AG04449 (cell line): ENCODE data around the gene IGFBP3.
A peak's percentile ranks its signal among the peaks of the same experiment; 100 is the strongest.

Experiments used
- CTCF ChIA-PET: fragments of 350-600 bp; formaldehyde crosslinking; extraction: SDS; loops from one replicate; lab custom pipeline; 2021; ENCODE audit warnings: antibody characterized with exemption; lab: Yijun Ruan, JAX
- POLR2A ChIA-PET: fragments of 400-600, 350-600 bp; formaldehyde crosslinking; extraction: SDS; loops from one replicate; lab custom pipeline; 2020; ENCODE audit warnings: antibody characterized with exemption, inconsistent platforms; lab: Yijun Ruan, JAX
- DNase-seq: peaks from one replicate; pipeline ENCODE4 v3.0.0-alpha.2; 2010; ENCODE audit warnings: low read depth, low spot score
- H3K4me3 ChIP-seq: 2 replicates; pipeline ENCODE4 v1.5.1; 2011; ENCODE audit warnings: low read depth, mild to moderate bottlenecking, control low read depth, low read length
- CTCF ChIP-seq: IDR thresholded peaks from one replicate; pipeline ENCODE4 v1.5.1; 2011; ENCODE audit warnings: mild to moderate bottlenecking, moderate library complexity, low read length, control low read depth, inconsistent platforms; ENCODE audit not compliant: insufficient read depth; ENCODE audit errors: missing control alignments

IGFBP3 gene, protein sequence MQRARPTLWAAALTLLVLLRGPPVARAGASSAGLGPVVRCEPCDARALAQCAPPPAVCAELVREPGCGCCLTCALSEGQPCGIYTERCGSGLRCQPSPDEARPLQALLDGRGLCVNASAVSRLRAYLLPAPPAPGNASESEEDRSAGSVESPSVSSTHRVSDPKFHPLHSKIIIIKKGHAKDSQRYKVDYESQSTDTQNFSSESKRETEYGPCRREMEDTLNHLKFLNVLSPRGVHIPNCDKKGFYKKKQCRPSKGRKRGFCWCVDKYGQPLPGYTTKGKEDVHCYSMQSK

DNA sequence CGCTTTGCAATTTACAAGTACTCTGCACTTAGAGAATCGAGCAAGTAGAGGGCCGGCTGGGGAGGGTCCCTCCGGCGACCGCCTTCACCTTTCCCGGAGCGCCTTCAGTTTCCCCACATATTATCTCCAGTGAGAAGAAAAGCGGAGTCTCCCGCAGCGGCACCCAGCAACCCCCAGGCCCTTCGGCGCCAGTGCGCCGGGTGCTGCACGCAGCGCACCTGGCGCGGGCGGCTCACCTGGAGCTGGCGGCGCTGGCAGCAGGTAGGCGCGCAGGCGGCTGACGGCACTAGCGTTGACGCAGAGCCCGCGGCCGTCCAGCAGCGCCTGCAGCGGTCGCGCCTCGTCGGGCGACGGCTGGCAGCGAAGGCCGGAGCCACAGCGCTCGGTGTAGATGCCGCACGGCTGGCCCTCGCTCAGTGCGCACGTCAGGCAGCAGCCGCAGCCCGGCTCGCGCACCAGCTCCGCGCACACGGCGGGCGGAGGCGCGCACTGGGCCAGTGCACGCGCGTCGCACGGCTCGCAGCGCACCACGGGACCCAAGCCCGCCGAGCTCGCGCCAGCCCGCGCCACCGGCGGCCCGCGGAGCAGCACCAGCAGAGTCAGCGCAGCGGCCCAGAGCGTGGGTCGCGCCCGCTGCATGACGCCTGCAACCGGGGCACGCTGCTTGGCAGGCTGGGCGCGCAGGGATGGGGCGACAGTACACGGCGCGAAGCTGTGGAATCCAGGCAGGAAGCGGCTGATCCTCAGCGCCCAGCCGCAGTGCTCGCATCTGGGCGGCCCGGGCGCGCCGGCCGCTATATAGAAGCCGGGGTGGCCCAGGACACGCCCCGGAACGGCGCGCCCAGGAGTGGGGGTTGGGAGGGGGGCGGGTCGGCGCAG is at the start of gene IGFBP3:
Gene IGFBP3, minus strand, starts transcription at position 771 of the 879 bp plus-strand sequence. Its CDS starts 132 bp downstream, at position 639.
- ChIA-PET POLR2A (interaction anchor here (0.6 to 2.0 kb wide), 11 partner anchors 32 to 1302 kb away, joined by 3 to 7 read pairs (median 4); no protein-coding TSS in a partner anchor), CTCF (interaction anchor here (0.7 to 12.5 kb wide), 31 partner anchors 12 to 1333 kb away, joined by 3 to 320 read pairs (median 10); no protein-coding TSS in a partner anchor)
- no peak for DNase-seq
- TF ChIP-seq CTCF, result no peak
- H3K4me3 ChIP-seq, result peak within 1 kb of the TSS; percentile 78

DNA sequence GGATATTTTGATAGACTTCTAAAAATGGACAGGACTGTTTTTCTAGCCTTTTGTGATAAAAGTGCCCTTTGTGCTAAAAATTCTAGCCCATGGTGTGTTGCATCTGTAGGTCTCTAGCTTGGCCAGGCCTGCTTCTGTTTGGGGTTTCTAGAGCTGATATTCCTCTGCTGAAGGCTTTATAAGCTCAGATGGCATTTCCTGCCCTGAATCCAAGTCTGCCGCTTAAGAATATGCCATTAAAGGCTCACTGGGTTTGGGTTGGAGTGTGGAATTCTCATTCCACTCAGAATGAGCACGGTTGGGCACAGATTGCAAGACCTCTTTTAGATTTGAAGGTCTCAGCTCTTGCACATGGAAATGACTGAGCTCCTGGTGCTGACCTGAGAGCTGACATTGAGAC is 49.4 kb upstream of the IGFBP3 start:
- DNase-seq, result no peak
- TF ChIP-seq CTCF, result no peak
- H3K4me3 ChIP-seq, result no peak overlapping the region
- ChIA-PET POLR2A (no interaction called here), CTCF (interaction anchor here (1.2 to 3.6 kb wide), 3 partner anchors 13 to 48 kb away, joined by 3 to 12 read pairs (median 4); partner anchors contain the start of gene IGFBP3)

- CTCF ChIA-PET, result interaction anchor here (1.6 to 3.6 kb wide), 2 partner anchors 15 to 48 kb away, joined by 4 to 12 read pairs; partner anchors contain the start of gene IGFBP3
- DNase-seq, result no peak
- POLR2A ChIA-PET, result no interaction called here
- H3K4me3 ChIP-seq, result no peak overlapping the region
- no peak for TF ChIP-seq CTCF
These were observed 48.9 kb upstream of the IGFBP3 start for GRCh38 chr7:45969940-45970339.

DNA sequence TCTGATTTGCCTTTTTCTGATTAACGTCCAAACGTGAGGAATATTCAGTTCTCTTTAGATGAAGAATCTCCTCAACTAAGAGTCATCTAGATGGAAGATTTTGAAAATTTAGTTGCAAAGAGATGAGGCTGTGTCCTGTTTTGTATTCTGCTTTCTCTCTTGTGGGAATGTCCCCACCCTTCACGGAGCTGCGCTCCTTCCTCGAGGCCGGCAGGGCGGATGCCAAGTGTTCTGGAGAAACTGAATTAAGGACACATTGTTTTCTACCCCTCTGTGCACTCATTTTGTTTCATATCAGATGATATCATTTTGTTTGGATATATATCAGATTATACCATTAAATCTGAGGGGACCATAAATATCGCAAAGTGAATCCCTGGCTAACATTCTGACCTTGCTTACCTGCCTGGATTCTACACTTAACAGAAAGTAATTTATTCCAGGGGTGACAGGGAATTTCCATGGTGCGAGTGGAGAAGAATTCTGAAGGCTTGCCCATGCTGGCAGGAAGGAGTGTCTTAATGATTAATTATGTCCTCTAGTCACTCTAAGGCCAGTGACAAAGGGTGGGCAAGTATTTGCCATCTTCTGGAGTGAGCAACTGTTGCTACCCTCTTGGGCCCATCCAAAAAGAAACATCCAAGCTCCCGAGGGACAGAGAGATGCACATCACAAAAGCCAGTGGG is 47.9 kb upstream of the IGFBP3 start:
- H3K4me3 ChIP-seq, result no peak overlapping the region
- ChIA-PET CTCF (interaction anchor here (3.6 kb wide), 1 partner anchor 47 kb away, joined by 12 read pairs; the partner anchor contains the start of gene IGFBP3), POLR2A (no interaction called here)
- TF ChIP-seq CTCF, result no peak
- no peak for DNase-seq

DNA sequence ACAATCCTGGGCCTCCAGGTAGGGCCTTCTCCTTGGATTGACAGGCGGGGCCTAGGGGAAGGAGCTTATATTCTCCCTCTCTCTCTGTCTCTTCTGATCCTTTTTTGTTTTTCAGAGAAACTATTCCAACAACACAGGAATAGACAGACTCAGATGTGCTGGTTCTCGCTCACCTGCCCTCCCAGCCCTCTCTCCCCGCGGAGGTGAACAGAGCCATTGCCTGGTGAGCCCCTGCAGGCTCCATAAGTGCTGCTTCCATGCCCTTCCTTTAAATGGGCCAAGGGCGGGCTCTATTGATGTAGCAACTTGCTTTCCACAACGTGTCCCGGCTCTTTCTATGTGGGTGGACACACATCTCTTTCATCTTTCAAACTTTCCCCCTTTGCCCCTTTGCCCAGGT is 47.2 kb upstream of the IGFBP3 start:
- ChIA-PET POLR2A (no interaction called here), CTCF (interaction anchor here (3.6 kb wide), 1 partner anchor 46 kb away, joined by 12 read pairs; the partner anchor contains the start of gene IGFBP3)
- DNase-seq, result no peak
- TF ChIP-seq CTCF, result no peak
- no peak overlapping the region for H3K4me3 ChIP-seq
